ENCODE measurements around the gene S1PR1. TPM values are rescaled to one million over a fixed set of nuclear protein-coding genes. Genes with fewer than 3 reads are reported as not detected.

S1PR1 gene
- total RNA-seq, 2 experiments from 2014 or later: 397 to 414 TPM

GRCh38 chr1:101239095-101240040, 2.5 kb downstream of the S1PR1 start:
- peak overlapping the region; percentile 97 for H3K27ac Mint-ChIP-seq
- ATAC-seq (ENCODE audit: poor library complexity) (no peak), DNase-seq (peak; percentile 37 to 87 (median 54))
- H3K4me3 Mint-ChIP-seq: peak overlapping the region; percentile 98
- H3K27ac ChIP-seq (ENCODE audit: low read depth in 1 of 2, low read length in 2 of 2): peak overlapping the region; percentile 56 to 97
- H3K36me3 ChIP-seq (ENCODE audit: insufficient read depth, low read length): peaks cover 51% of the 10 kb centered on the region
- H3K4me1 Mint-ChIP-seq (ENCODE audit: low read depth): peaks cover 73% of the 10 kb centered on the region
- H3K4me3 ChIP-seq (ENCODE audit: low read length): peak overlapping the region; percentile 87
- POLR2A ChIA-PET: interaction anchor here (0.6 to 7.7 kb wide), 35 partner anchors 9 to 1481 kb away, joined by 3 to 113 read pairs (median 5); partner anchors contain the start of genes EXTL2 and SLC30A7
- no peaks in the 10 kb centered on the region for H3K9me3 ChIP-seq (ENCODE audit: control insufficient read depth in 1 of 2, insufficient read depth in 1 of 2, low read length in 2 of 2)
- peaks cover 41% of the 10 kb centered on the region for H3K4me1 ChIP-seq (ENCODE audit: insufficient read depth, low read length)
- no peaks in the 10 kb centered on the region for H3K27me3 ChIP-seq (ENCODE audit: control insufficient read depth in 1 of 2, insufficient read depth in 2 of 2, low read length in 2 of 2)
- no peaks in the 10 kb centered on the region for H3K9me3 Mint-ChIP-seq
- peaks cover 3% of the 10 kb centered on the region for H3K27me3 Mint-ChIP-seq
- intact Hi-C loops (cut with DNase I, micrococcal nuclease): loop anchor here (1.0 to 5.0 kb wide), 10 partner anchors 21 to 792 kb away; no protein-coding TSS in a partner anchor
- TF ChIP-seq, protein P1, sequence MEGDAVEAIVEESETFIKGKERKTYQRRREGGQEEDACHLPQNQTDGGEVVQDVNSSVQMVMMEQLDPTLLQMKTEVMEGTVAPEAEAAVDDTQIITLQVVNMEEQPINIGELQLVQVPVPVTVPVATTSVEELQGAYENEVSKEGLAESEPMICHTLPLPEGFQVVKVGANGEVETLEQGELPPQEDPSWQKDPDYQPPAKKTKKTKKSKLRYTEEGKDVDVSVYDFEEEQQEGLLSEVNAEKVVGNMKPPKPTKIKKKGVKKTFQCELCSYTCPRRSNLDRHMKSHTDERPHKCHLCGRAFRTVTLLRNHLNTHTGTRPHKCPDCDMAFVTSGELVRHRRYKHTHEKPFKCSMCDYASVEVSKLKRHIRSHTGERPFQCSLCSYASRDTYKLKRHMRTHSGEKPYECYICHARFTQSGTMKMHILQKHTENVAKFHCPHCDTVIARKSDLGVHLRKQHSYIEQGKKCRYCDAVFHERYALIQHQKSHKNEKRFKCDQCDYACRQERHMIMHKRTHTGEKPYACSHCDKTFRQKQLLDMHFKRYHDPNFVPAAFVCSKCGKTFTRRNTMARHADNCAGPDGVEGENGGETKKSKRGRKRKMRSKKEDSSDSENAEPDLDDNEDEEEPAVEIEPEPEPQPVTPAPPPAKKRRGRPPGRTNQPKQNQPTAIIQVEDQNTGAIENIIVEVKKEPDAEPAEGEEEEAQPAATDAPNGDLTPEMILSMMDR (IDR thresholded peaks at IDR 0.05): peak; percentile 70
- CTCF ChIA-PET: interaction anchor here (0.6 to 4.4 kb wide), 46 partner anchors 9 to 343 kb away, joined by 3 to 70 read pairs (median 6); partner anchors contain the start of genes DPH5 and SLC30A7
- peaks cover 96% of the 10 kb centered on the region for H3K36me3 Mint-ChIP-seq (ENCODE audit: low read depth)

DNA sequence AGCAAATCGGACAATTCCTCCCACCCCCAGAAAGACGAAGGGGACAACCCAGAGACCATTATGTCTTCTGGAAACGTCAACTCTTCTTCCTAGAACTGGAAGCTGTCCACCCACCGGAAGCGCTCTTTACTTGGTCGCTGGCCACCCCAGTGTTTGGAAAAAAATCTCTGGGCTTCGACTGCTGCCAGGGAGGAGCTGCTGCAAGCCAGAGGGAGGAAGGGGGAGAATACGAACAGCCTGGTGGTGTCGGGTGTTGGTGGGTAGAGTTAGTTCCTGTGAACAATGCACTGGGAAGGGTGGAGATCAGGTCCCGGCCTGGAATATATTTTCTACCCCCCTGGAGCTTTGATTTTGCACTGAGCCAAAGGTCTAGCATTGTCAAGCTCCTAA, 3.2 kb downstream of the S1PR1 start:
- intact Hi-C loops (cut with DNase I, micrococcal nuclease): loop anchor here in 1 of 2 experiments (2.0 kb wide), 1 partner anchor 21 kb away; no protein-coding TSS in a partner anchor
- Mint-ChIP-seq H3K4me3 (peak overlapping the region; percentile 98), H3K27me3 (peaks cover 3% of the 10 kb centered on the region), H3K27ac (peak overlapping the region; percentile 97), H3K9me3 (no peaks in the 10 kb centered on the region), H3K36me3 (ENCODE audit: low read depth) (peaks cover 96% of the 10 kb centered on the region), H3K4me1 (ENCODE audit: low read depth) (peaks cover 71% of the 10 kb centered on the region)
- no peaks in the 10 kb centered on the region for H3K27me3 ChIP-seq (ENCODE audit: control insufficient read depth in 1 of 2, insufficient read depth in 2 of 2, low read length in 2 of 2)
- peak overlapping the region; percentile 56 to 97 for H3K27ac ChIP-seq (ENCODE audit: low read depth in 1 of 2, low read length in 2 of 2)
- CTCF ChIA-PET: interaction anchor here (1.9 to 4.4 kb wide), 9 partner anchors 12 to 343 kb away, joined by 6 to 70 read pairs (median 15); partner anchors contain the start of gene SLC30A7
- DNase-seq: peak in 3 of 14 experiments; percentile 5 to 34 (median 19)
- H3K36me3 ChIP-seq (ENCODE audit: insufficient read depth, low read length): peaks cover 51% of the 10 kb centered on the region
- ATAC-seq (ENCODE audit: poor library complexity): no peak
- peaks cover 44% of the 10 kb centered on the region for H3K4me1 ChIP-seq (ENCODE audit: insufficient read depth, low read length)
- H3K9me3 ChIP-seq (ENCODE audit: control insufficient read depth in 1 of 2, insufficient read depth in 1 of 2, low read length in 2 of 2): no peaks in the 10 kb centered on the region
- TF ChIP-seq, protein P1 (IDR thresholded peaks at IDR 0.05): no peak
- POLR2A ChIA-PET: interaction anchor here (0.8 to 7.7 kb wide), 19 partner anchors 8 to 345 kb away, joined by 3 to 90 read pairs (median 16); partner anchors contain the start of gene EXTL2
- H3K4me3 ChIP-seq (ENCODE audit: low read length): peak overlapping the region; percentile 87

GRCh38 chr1:101241485-101242225, 4.8 kb downstream of the S1PR1 start:
- Histone ChIP-seq H3K36me3 (ENCODE audit: insufficient read depth, low read length) (peaks cover 51% of the 10 kb centered on the region), H3K4me1 (ENCODE audit: insufficient read depth, low read length) (peaks cover 51% of the 10 kb centered on the region), H3K9me3 (ENCODE audit: control insufficient read depth in 1 of 2, insufficient read depth in 1 of 2, low read length in 2 of 2) (no peaks in the 10 kb centered on the region), H3K27ac (ENCODE audit: low read depth in 1 of 2, low read length in 2 of 2) (peak overlapping the region in 1 of 2 donors; percentile 26), H3K27me3 (ENCODE audit: control insufficient read depth in 1 of 2, insufficient read depth in 2 of 2, low read length in 2 of 2) (no peaks in the 10 kb centered on the region), H3K4me3 (ENCODE audit: low read length) (no peak overlapping the region)
- Mint-ChIP-seq H3K4me1 (ENCODE audit: low read depth) (peaks cover 80% of the 10 kb centered on the region), H3K36me3 (ENCODE audit: low read depth) (peaks cover 80% of the 10 kb centered on the region), H3K4me3 (peak overlapping the region; percentile 31), H3K27me3 (no peaks in the 10 kb centered on the region), H3K27ac (peak overlapping the region; percentile 97), H3K9me3 (no peaks in the 10 kb centered on the region)
- intact Hi-C loops (cut with DNase I, micrococcal nuclease): loop anchor here in 1 of 2 experiments (2.0 kb wide), 1 partner anchor 19 kb away; no protein-coding TSS in a partner anchor
- ChIA-PET POLR2A (interaction anchor here (0.8 to 7.7 kb wide), 10 partner anchors 10 to 313 kb away, joined by 3 to 90 read pairs (median 12); no protein-coding TSS in a partner anchor), CTCF (interaction anchor here (0.9 to 4.4 kb wide), 3 partner anchors 10 to 105 kb away, joined by 3 to 20 read pairs (median 7); no protein-coding TSS in a partner anchor)
- TF ChIP-seq, protein P1 (IDR thresholded peaks at IDR 0.05): no peak
- DNase-seq: no peak
- no peak for ATAC-seq (ENCODE audit: poor library complexity)
